Vagina (tissue), 2 donors: Measurements from ENCODE around the gene PAPPA2. TPM values are rescaled to one million over a fixed set of nuclear protein-coding genes. Genes with fewer than 3 reads are reported as not detected.

Experiments
- DNase-seq, 2 donors: peaks; one replicate each; pipeline ENCODE4 v3.0.0-alpha.2; 2017; ENCODE audit errors: extremely low spot score in 2 of 2
- H3K27ac ChIP-seq: fragments of 200-600 bp; sonication (generic); one replicate; pipeline ENCODE4 v1.5.1; 2019
- H3K27me3 ChIP-seq: fragments of 200-600 bp; sonication (generic); one replicate; pipeline ENCODE4 v1.5.1; 2019
- H3K36me3 ChIP-seq, 2 donors: fragments of 200-600 bp; sonication (generic); one replicate each; pipeline ENCODE4 v1.5.1; 2017 to 2019
- H3K4me1 ChIP-seq: fragments of 200-600 bp; sonication (generic); one replicate; pipeline ENCODE4 v1.5.1; 2019
- H3K4me3 ChIP-seq, 2 donors: fragments of 200-600 bp; sonication (generic); 1 replicate in 1 of 2; 2 replicates in 1 of 2; pipeline ENCODE4 v1.5.1; 2016 to 2019
- H3K9me3 ChIP-seq: fragments of 200-600 bp; sonication (generic); one replicate; pipeline ENCODE4 v1.5.1; 2019
- CTCF ChIP-seq, 3 experiments: fragments of 450-650 bp in 2 of 3; fragments of 200-600 bp in 1 of 3; sonication (generic) in 1 of 3; IDR thresholded peaks; one replicate each; pipeline ENCODE4 v1.5.1; 2017 to 2019; ENCODE audit warnings: antibody characterized with exemption in 3 of 3, mild to moderate bottlenecking in 2 of 3, moderate library complexity in 2 of 3
- POLR2A ChIP-seq, 2 donors: fragments of 450-650 bp; IDR thresholded peaks; one replicate each; pipeline ENCODE4 v1.6.1; 2017; ENCODE audit warnings: antibody characterized with exemption in 2 of 2, mild to moderate bottlenecking in 2 of 2, moderate library complexity in 2 of 2
- POLR2AphosphoS5 ChIP-seq, 2 donors: sonication (generic); formaldehyde crosslinking; IDR thresholded peaks; one replicate each; pipeline ENCODE4 v1.9.0; 2017; ENCODE audit warnings: antibody characterized with exemption in 2 of 2, mild to moderate bottlenecking in 2 of 2, low read depth in 1 of 2; ENCODE audit not compliant: insufficient read depth in 1 of 2
- intact Hi-C: fragments of 100-400 bp; cut with DNase I; formaldehyde crosslinking; loops from one replicate; pipeline ENCODE4 v1.15.1; 2023
- total RNA-seq: library from RNA; depleted of rRNA; stranded (reverse); fragments of >200 nt; gene quantifications from one replicate; pipeline ENCODE4 v1.2.3, GENCODE V29; 2016

The PAPPA2 gene
- total RNA-seq, 1 donor from 2014 or later: 0.25 TPM

GRCh38 chr1:176691251-176692228 is 228.6 kb downstream of the PAPPA2 start:
- TF ChIP-seq POLR2AphosphoS5 (IDR thresholded peaks at IDR 0.05; ENCODE audit: insufficient read depth in 1 of 2, low read depth in 1 of 2): no peak
- no peak for TF ChIP-seq POLR2A (IDR thresholded peaks at IDR 0.05)
- no peak for TF ChIP-seq CTCF (IDR thresholded peaks at IDR 0.05)
- Histone ChIP-seq H3K4me1 (no peaks in the 10 kb centered on the region), H3K27ac (no peak overlapping the region), H3K27me3 (no peaks in the 10 kb centered on the region), H3K36me3 (no peaks in the 10 kb centered on the region), H3K4me3 (no peak overlapping the region), H3K9me3 (no peaks in the 10 kb centered on the region)
- DNase-seq: no peak
- intact Hi-C loops: loop anchor here (10.0 kb wide), 1 partner anchor 127 kb away; no protein-coding TSS in a partner anchor

GRCh38 chr1:176692431-176692830 is 229.5 kb downstream of the PAPPA2 start:
- no peaks in the 10 kb centered on the region for H3K9me3 ChIP-seq
- H3K27ac ChIP-seq: no peak overlapping the region
- no peaks in the 10 kb centered on the region for H3K27me3 ChIP-seq
- no peaks in the 10 kb centered on the region for H3K36me3 ChIP-seq
- intact Hi-C loops: loop anchor here (10.0 kb wide), 1 partner anchor 128 kb away; no protein-coding TSS in a partner anchor
- H3K4me1 ChIP-seq: no peaks in the 10 kb centered on the region
- H3K4me3 ChIP-seq: no peak overlapping the region
- no peak for DNase-seq
- TF ChIP-seq POLR2AphosphoS5 (IDR thresholded peaks at IDR 0.05; ENCODE audit: insufficient read depth in 1 of 2, low read depth in 1 of 2) (no peak), POLR2A (IDR thresholded peaks at IDR 0.05) (no peak), CTCF (IDR thresholded peaks at IDR 0.05) (no peak)

- H3K9me3 ChIP-seq: no peaks in the 10 kb centered on the region
- no peak overlapping the region for H3K4me3 ChIP-seq
- H3K27ac ChIP-seq: no peak overlapping the region
- TF ChIP-seq CTCF (IDR thresholded peaks at IDR 0.05): no peak
- TF ChIP-seq POLR2AphosphoS5 (IDR thresholded peaks at IDR 0.05; ENCODE audit: insufficient read depth in 1 of 2, low read depth in 1 of 2): no peak
- no peak for TF ChIP-seq POLR2A (IDR thresholded peaks at IDR 0.05)
- intact Hi-C loops: loop anchor here (10.0 kb wide), 1 partner anchor 128 kb away; no protein-coding TSS in a partner anchor
- DNase-seq: no peak
- no peaks in the 10 kb centered on the region for H3K36me3 ChIP-seq
- no peaks in the 10 kb centered on the region for H3K4me1 ChIP-seq
- H3K27me3 ChIP-seq: no peaks in the 10 kb centered on the region
Observed at GRCh38 chr1:176692988-176693696, 230.2 kb downstream of the PAPPA2 start.

GRCh38 chr1:176693697-176694329 is 230.8 kb downstream of the PAPPA2 start:
- no peak for DNase-seq
- Histone ChIP-seq H3K36me3 (no peaks in the 10 kb centered on the region), H3K9me3 (no peaks in the 10 kb centered on the region), H3K4me3 (no peak overlapping the region), H3K27me3 (no peaks in the 10 kb centered on the region), H3K27ac (no peak overlapping the region), H3K4me1 (no peaks in the 10 kb centered on the region)
- TF ChIP-seq CTCF (IDR thresholded peaks at IDR 0.05) (no peak), POLR2AphosphoS5 (IDR thresholded peaks at IDR 0.05; ENCODE audit: insufficient read depth in 1 of 2, low read depth in 1 of 2) (no peak), POLR2A (IDR thresholded peaks at IDR 0.05) (no peak)
- intact Hi-C loops: loop anchor here (10.0 kb wide), 1 partner anchor 129 kb away; no protein-coding TSS in a partner anchor
